Measurements from ENCODE around the gene LYST.
A peak's percentile ranks its signal among the peaks of the same experiment; 100 is the strongest.

LYST gene

GRCh38 chr1:235671992-235672391, 194.7 kb downstream of the LYST start:
- Histone ChIP-seq H3K4me1 (ENCODE audit: control insufficient read depth, insufficient read depth, low read length) (no peaks in the 10 kb centered on the region), H3K27ac (ENCODE audit: low read depth, low read length) (no peak overlapping the region), H3K4me3 (ENCODE audit: low read length) (no peak overlapping the region), H3K27me3 (ENCODE audit: control insufficient read depth, insufficient read depth, low read length) (no peaks in the 10 kb centered on the region), H3K9ac (ENCODE audit: low read length) (no peak overlapping the region), H3K36me3 (ENCODE audit: control insufficient read depth, insufficient read depth, low read length) (no peaks in the 10 kb centered on the region)

DNA sequence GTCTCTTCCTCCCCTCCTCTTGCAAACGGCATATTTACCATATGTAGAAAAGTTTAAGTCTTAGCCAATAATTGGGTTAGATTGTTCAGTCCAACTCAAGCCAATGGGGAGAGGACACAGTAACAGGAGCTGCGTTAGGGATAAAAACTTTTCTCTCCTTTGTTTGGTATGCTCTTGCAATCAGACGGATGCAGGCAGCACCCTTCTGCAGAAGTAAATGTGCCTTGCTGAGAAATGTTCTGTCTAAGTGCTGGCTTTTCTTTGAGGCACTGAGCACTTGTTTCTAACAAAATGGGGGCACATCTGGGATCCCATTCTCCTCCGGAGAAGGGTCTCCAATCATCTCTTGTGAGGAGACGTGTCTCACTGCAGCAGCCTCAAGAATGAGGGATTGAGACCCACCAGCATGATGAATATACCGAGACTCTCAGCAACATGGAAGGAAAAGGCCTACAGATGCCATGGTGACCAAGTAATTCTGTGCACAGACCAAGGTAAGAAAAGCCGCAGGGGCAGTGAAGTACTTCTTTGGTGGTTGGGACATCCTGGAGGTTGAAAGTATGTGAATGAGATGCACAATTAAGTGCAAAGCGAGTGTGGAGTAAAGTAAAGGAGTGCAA, 196.4 kb downstream of the LYST start:
- no peaks in the 10 kb centered on the region for H3K4me1 ChIP-seq (ENCODE audit: control insufficient read depth, insufficient read depth, low read length)
- no peak overlapping the region for H3K27ac ChIP-seq (ENCODE audit: low read depth, low read length)
- H3K27me3 ChIP-seq (ENCODE audit: control insufficient read depth, insufficient read depth, low read length) = no peaks in the 10 kb centered on the region
- no peaks in the 10 kb centered on the region for H3K36me3 ChIP-seq (ENCODE audit: control insufficient read depth, insufficient read depth, low read length)
- H3K4me3 ChIP-seq (ENCODE audit: low read length) = no peak overlapping the region
- H3K9ac ChIP-seq (ENCODE audit: low read length) = no peak overlapping the region

DNA sequence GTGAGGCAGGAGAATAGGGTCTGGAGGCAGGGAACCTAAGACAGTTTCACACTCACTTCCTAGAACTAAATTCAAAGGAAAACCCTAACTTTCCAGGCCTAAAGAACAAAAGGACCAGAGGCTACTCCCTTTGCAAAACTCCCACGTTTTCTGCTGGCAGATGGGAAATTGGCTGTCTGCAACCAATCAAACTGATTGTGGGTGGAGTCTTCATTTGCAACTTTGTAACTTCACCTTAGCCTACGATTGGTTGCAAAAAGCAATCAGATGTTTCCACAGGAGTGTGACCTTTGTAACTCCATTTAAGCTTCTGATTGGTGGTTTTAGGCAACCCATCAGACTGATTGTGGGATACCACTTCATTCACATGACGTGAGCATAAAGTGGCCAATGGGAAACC, 197.4 kb downstream of the LYST start:
- Histone ChIP-seq H3K27ac (ENCODE audit: low read depth, low read length) (no peak overlapping the region), H3K4me3 (ENCODE audit: low read length) (no peak overlapping the region), H3K36me3 (ENCODE audit: control insufficient read depth, insufficient read depth, low read length) (no peaks in the 10 kb centered on the region), H3K9ac (ENCODE audit: low read length) (no peak overlapping the region), H3K27me3 (ENCODE audit: control insufficient read depth, insufficient read depth, low read length) (no peaks in the 10 kb centered on the region), H3K4me1 (ENCODE audit: control insufficient read depth, insufficient read depth, low read length) (no peaks in the 10 kb centered on the region)

- no peaks in the 10 kb centered on the region for H3K4me1 ChIP-seq (ENCODE audit: control insufficient read depth, insufficient read depth, low read length)
- H3K9ac ChIP-seq (ENCODE audit: low read length) = no peak overlapping the region
- H3K4me3 ChIP-seq (ENCODE audit: low read length) = no peak overlapping the region
- no peak overlapping the region for H3K27ac ChIP-seq (ENCODE audit: low read depth, low read length)
- peaks cover 3% of the 10 kb centered on the region for H3K36me3 ChIP-seq (ENCODE audit: control insufficient read depth, insufficient read depth, low read length)
- H3K27me3 ChIP-seq (ENCODE audit: control insufficient read depth, insufficient read depth, low read length) = no peaks in the 10 kb centered on the region
Measured at GRCh38 chr1:235663628-235664027, 203.1 kb downstream of the LYST start.

DNA sequence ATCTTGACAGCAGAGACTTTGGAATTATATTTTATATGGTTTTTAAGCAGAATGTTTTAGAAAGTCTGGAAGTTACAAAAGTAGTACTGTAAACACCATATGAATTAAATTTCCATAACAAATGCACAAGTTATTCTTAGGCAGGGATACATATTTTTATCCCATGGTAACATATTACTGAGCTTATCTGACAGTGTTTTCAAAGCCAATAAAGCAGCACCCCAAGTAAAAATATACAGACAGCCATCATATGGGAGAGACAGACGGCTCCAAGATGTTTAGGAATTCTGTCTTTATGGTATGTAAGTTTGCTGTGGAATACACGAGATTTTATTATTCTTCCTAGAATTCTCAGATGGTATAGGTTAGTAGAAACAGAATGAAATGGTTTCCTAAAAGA, 205.1 kb downstream of the LYST start:
- H3K9ac ChIP-seq (ENCODE audit: low read length) = no peak overlapping the region
- H3K4me3 ChIP-seq (ENCODE audit: low read length) = no peak overlapping the region
- no peak overlapping the region for H3K27ac ChIP-seq (ENCODE audit: low read depth, low read length)
- H3K27me3 ChIP-seq (ENCODE audit: control insufficient read depth, insufficient read depth, low read length) = no peaks in the 10 kb centered on the region
- peaks cover 3% of the 10 kb centered on the region for H3K36me3 ChIP-seq (ENCODE audit: control insufficient read depth, insufficient read depth, low read length)
- no peaks in the 10 kb centered on the region for H3K4me1 ChIP-seq (ENCODE audit: control insufficient read depth, insufficient read depth, low read length)

DNA sequence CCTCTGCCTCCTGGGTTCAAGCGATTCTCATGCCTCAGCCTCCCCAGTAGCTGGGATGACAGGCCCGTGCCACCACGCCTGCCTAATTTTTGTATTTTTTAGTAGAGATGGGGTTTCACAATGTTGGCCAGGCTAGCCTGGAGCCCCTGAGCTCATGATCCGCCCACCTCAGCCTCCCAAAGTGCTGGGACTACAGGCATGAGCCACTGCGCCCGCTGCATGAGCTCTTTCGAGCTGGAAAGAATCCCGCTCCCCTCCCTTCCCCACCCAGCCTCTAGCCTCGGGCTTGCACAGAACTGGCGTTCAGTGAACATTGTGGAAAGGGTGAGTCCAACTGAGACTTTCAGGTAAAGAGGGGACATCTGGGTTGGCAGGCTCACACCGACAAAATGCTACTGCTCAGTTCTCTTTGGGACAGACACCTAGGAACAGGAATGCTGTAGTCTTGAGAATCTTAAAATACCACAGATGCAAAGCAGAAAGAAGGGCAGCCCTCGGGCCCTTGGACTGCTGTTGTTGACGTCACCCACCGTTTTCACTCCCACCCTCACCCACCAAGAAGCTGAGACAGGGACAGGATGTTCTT, 207.4 kb downstream of the LYST start:
- H3K36me3 ChIP-seq (ENCODE audit: control insufficient read depth, insufficient read depth, low read length) = peaks cover 3% of the 10 kb centered on the region

DNA sequence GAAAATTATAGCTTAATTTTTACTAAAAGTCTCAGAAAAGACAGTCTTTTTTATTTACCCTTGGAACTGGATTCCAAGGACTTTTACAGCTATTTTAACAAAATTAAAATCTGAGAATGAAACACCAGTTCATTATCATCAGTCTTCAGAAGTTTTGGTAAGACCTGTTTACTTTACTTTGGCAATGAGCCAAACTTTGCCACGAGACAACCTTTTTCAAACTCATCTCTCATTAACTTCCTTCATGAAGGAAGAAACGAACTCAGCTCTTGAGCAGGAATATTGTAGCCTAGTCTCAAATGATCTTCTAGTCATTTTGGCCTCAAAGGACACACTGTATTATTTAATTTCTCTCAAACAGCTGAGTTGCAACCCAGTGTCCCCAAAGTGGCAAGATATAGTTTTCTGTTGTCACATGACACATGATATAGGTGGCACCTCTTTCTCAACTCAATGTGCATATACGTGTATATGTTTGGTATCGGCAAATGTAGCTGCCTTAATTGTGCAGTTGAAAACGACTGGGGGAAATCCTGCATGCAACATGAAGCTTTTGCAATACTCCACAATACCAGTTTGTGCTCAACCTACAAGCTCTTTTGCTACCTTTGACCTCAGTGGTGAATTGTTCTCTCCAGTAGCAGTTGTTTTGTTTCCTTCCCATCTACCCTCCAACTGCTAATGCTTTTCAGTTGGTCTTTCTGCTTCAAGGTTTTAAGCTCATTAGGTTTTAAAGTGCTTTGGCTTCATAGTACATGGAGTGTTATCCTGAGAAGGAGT, 208.8 kb downstream of the LYST start:
- Histone ChIP-seq H3K4me1 (ENCODE audit: control insufficient read depth, insufficient read depth, low read length) (no peaks in the 10 kb centered on the region), H3K27ac (ENCODE audit: low read depth, low read length) (no peak overlapping the region), H3K36me3 (ENCODE audit: control insufficient read depth, insufficient read depth, low read length) (no peaks in the 10 kb centered on the region), H3K4me3 (ENCODE audit: low read length) (no peak overlapping the region), H3K27me3 (ENCODE audit: control insufficient read depth, insufficient read depth, low read length) (no peaks in the 10 kb centered on the region), H3K9ac (ENCODE audit: low read length) (no peak overlapping the region)

More for the DNA sequence above, 207.4 kb downstream of the LYST start:
- Histone ChIP-seq H3K27ac (ENCODE audit: low read depth, low read length) (no peak overlapping the region), H3K4me3 (ENCODE audit: low read length) (no peak overlapping the region), H3K9ac (ENCODE audit: low read length) (no peak overlapping the region), H3K4me1 (ENCODE audit: control insufficient read depth, insufficient read depth, low read length) (no peaks in the 10 kb centered on the region), H3K27me3 (ENCODE audit: control insufficient read depth, insufficient read depth, low read length) (no peaks in the 10 kb centered on the region)

DNA sequence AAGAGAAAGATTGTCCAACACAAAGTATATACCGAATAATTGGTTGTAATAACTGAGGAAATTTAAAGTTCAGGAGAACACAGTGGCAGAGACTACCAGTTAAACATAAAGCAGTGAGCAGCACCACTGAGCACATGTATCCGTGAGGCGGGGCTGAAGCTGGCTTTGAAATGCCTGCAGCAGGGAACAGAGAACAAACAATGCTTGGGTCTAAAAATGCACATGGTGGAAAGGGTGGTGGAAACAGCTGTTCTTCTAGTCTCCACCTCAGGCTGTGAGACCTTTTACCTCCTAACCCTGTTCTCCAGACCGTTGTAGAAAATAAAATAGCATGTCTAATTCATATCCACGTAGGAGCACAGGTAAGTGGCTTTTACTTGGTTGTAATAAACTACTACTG, 209.4 kb downstream of the LYST start:
- H3K4me3 ChIP-seq (ENCODE audit: low read length) = no peak overlapping the region
- no peak overlapping the region for H3K9ac ChIP-seq (ENCODE audit: low read length)
- H3K27ac ChIP-seq (ENCODE audit: low read depth, low read length) = no peak overlapping the region
- H3K36me3 ChIP-seq (ENCODE audit: control insufficient read depth, insufficient read depth, low read length) = no peaks in the 10 kb centered on the region
- no peaks in the 10 kb centered on the region for H3K27me3 ChIP-seq (ENCODE audit: control insufficient read depth, insufficient read depth, low read length)
- H3K4me1 ChIP-seq (ENCODE audit: control insufficient read depth, insufficient read depth, low read length) = no peaks in the 10 kb centered on the region

DNA sequence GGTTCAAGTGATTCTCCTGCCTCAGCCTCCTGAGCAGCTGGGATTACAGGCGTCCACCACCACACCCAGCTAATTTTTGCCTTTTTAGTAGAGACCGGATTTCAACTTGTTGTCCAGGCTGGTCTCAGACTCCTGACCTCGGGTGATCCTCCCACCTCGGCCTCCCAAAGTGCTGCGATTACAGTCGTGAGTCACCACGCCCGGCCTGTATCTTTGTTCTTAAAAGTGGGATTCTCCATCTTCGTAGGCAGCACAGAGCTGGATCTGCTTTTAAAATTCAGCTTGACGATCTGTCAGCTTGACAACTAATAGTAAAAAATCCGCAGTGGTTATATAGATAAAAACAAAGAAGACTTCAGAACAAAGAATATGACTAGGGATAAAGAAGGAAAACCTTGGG, 214.3 kb downstream of the LYST start:
- Histone ChIP-seq H3K27ac (ENCODE audit: low read depth, low read length) (no peak overlapping the region), H3K9ac (ENCODE audit: low read length) (no peak overlapping the region), H3K4me1 (ENCODE audit: control insufficient read depth, insufficient read depth, low read length) (no peaks in the 10 kb centered on the region), H3K27me3 (ENCODE audit: control insufficient read depth, insufficient read depth, low read length) (peaks cover 10% of the 10 kb centered on the region), H3K4me3 (ENCODE audit: low read length) (no peak overlapping the region), H3K36me3 (ENCODE audit: control insufficient read depth, insufficient read depth, low read length) (no peaks in the 10 kb centered on the region)

GRCh38 chr1:235651170-235651806, 215.4 kb downstream of the LYST start:
- no peak overlapping the region for H3K4me3 ChIP-seq (ENCODE audit: low read length)

DNA sequence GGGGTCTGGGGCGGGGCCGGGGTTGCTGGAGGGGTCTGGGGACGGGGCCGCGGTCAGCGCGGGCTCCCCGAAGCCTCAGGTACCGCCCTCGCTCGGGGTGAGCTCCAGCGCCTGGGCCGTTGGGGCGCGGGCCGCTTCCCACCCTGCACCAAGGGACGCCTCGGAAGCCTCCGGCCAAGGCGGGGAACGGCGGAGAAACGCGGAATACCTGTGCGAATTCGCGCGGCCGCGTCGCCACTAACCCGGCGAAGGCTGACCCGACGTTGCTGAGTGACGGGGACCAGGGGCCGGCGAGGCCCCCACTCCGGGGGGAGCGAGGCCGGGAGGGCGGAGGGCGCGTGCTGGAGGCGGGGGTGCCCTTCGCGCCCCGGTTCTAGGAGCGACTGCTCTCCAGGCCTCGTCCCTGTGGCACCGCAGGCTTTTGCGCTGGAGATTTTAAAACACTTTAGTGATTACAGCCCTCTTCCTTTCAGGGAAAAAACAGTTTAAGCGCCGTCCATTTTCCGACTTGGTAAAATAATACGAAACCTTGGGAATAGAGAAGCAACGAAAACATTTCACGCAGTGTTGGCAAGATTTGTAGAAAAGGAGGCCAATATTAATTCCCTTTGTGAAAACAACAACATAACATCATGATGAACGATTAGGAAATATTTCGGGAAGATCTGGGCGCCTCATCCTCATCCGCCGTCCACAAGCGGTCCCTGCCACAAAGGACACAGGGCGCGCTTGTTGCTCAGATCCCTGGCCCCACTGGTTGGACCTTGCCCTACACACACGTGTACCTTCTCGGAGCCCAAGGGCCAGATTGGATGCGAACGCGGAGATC, 216.2 kb downstream of the LYST start:
- Histone ChIP-seq H3K27ac (ENCODE audit: low read depth, low read length) (no peak overlapping the region), H3K36me3 (ENCODE audit: control insufficient read depth, insufficient read depth, low read length) (no peaks in the 10 kb centered on the region), H3K27me3 (ENCODE audit: control insufficient read depth, insufficient read depth, low read length) (peaks cover 10% of the 10 kb centered on the region), H3K4me3 (ENCODE audit: low read length) (peak overlapping the region; percentile 62), H3K4me1 (ENCODE audit: control insufficient read depth, insufficient read depth, low read length) (no peaks in the 10 kb centered on the region), H3K9ac (ENCODE audit: low read length) (no peak overlapping the region)

More at GRCh38 chr1:235651170-235651806, 215.4 kb downstream of the LYST start:
- Histone ChIP-seq H3K4me1 (ENCODE audit: control insufficient read depth, insufficient read depth, low read length) (no peaks in the 10 kb centered on the region), H3K36me3 (ENCODE audit: control insufficient read depth, insufficient read depth, low read length) (no peaks in the 10 kb centered on the region), H3K27ac (ENCODE audit: low read depth, low read length) (no peak overlapping the region), H3K27me3 (ENCODE audit: control insufficient read depth, insufficient read depth, low read length) (peaks cover 10% of the 10 kb centered on the region), H3K9ac (ENCODE audit: low read length) (no peak overlapping the region)
